ENCODE data around the gene CLDN5. TPM values are rescaled to one million over a fixed set of nuclear protein-coding genes. Genes with fewer than 3 reads are reported as not detected.

CLDN5 gene
- total RNA-seq, 2 experiments from 2014 or later = not detected

- intact Hi-C loops (cut with micrococcal nuclease; ENCODE audit: unreplicated experiment) = no loop called here
- TF ChIP-seq CTCF (conservative IDR thresholded peaks at IDR 0.05; ENCODE audit: low read length) (no peak), EZH2phosphoT487 (IDR thresholded peaks at IDR 0.05; ENCODE audit: borderline replicate concordance, low read depth, low read length) (no peak)
- Histone ChIP-seq H3K4me2 (ENCODE audit: low read length) (no peak overlapping the region), H3K9me3 (ENCODE audit: low read length) (no peaks in the 10 kb centered on the region), H3K4me3 (ENCODE audit: low read depth, low read length, poor library complexity, severe bottlenecking) (no peak overlapping the region), H3K27ac (ENCODE audit: low read depth, low read length, poor library complexity, severe bottlenecking) (no peak overlapping the region), H3K79me2 (ENCODE audit: insufficient read depth, low read depth, low read length) (no peaks in the 10 kb centered on the region), H3K9me2 (ENCODE audit: insufficient read depth, low read length) (no peaks in the 10 kb centered on the region), H2AFZ (ENCODE audit: low read length) (no peak overlapping the region), H3K36me3 (ENCODE audit: insufficient read depth, low read length) (no peaks in the 10 kb centered on the region), H3K4me1 (ENCODE audit: insufficient read depth, low read length, poor library complexity, severe bottlenecking) (no peaks in the 10 kb centered on the region), H4K20me1 (ENCODE audit: insufficient read depth, low read length) (no peaks in the 10 kb centered on the region)
- ChIA-PET POLR2A (no interaction called here), CTCF (ENCODE audit: unreplicated experiment) (no interaction called here)
- BruUV-seq (replicated peaks) = no TSS peak
- no peak for DNase-seq (ENCODE audit: low spot score)
Measured at GRCh38 chr22:19547620-19548019, 23.4 kb upstream of the CLDN5 start.

GRCh38 chr22:19546680-19547079 lies 22.5 kb upstream of the CLDN5 start:
- DNase-seq (ENCODE audit: low spot score) = no peak
- BruUV-seq (replicated peaks) = no TSS peak
- no peaks in the 10 kb centered on the region for H3K36me3 ChIP-seq (ENCODE audit: insufficient read depth, low read length)
- H3K9me3 ChIP-seq (ENCODE audit: low read length) = no peaks in the 10 kb centered on the region
- intact Hi-C loops (cut with micrococcal nuclease; ENCODE audit: unreplicated experiment) = no loop called here
- no peaks in the 10 kb centered on the region for H3K4me1 ChIP-seq (ENCODE audit: insufficient read depth, low read length, poor library complexity, severe bottlenecking)
- ChIA-PET POLR2A (no interaction called here), CTCF (ENCODE audit: unreplicated experiment) (no interaction called here)
- no peak overlapping the region for H3K4me3 ChIP-seq (ENCODE audit: low read depth, low read length, poor library complexity, severe bottlenecking)
- H3K9me2 ChIP-seq (ENCODE audit: insufficient read depth, low read length) = no peaks in the 10 kb centered on the region
- H4K20me1 ChIP-seq (ENCODE audit: insufficient read depth, low read length) = no peaks in the 10 kb centered on the region
- no peaks in the 10 kb centered on the region for H3K79me2 ChIP-seq (ENCODE audit: insufficient read depth, low read depth, low read length)
- H3K27ac ChIP-seq (ENCODE audit: low read depth, low read length, poor library complexity, severe bottlenecking) = no peak overlapping the region
- no peak overlapping the region for H2AFZ ChIP-seq (ENCODE audit: low read length)
- TF ChIP-seq CTCF (conservative IDR thresholded peaks at IDR 0.05; ENCODE audit: low read length) (no peak), EZH2phosphoT487 (IDR thresholded peaks at IDR 0.05; ENCODE audit: borderline replicate concordance, low read depth, low read length) (no peak)
- H3K4me2 ChIP-seq (ENCODE audit: low read length) = no peak overlapping the region

GRCh38 chr22:19545935-19546207 lies 21.7 kb upstream of the CLDN5 start:
- Histone ChIP-seq H3K9me2 (ENCODE audit: insufficient read depth, low read length) (no peaks in the 10 kb centered on the region), H4K20me1 (ENCODE audit: insufficient read depth, low read length) (no peaks in the 10 kb centered on the region), H3K79me2 (ENCODE audit: insufficient read depth, low read depth, low read length) (no peaks in the 10 kb centered on the region), H3K4me1 (ENCODE audit: insufficient read depth, low read length, poor library complexity, severe bottlenecking) (no peaks in the 10 kb centered on the region), H3K4me3 (ENCODE audit: low read depth, low read length, poor library complexity, severe bottlenecking) (no peak overlapping the region), H3K9me3 (ENCODE audit: low read length) (no peaks in the 10 kb centered on the region), H3K27ac (ENCODE audit: low read depth, low read length, poor library complexity, severe bottlenecking) (no peak overlapping the region), H2AFZ (ENCODE audit: low read length) (no peak overlapping the region), H3K36me3 (ENCODE audit: insufficient read depth, low read length) (no peaks in the 10 kb centered on the region), H3K4me2 (ENCODE audit: low read length) (no peak overlapping the region)
- no peak for TF ChIP-seq EZH2phosphoT487 (IDR thresholded peaks at IDR 0.05; ENCODE audit: borderline replicate concordance, low read depth, low read length)
- no peak for TF ChIP-seq CTCF (conservative IDR thresholded peaks at IDR 0.05; ENCODE audit: low read length)
- ChIA-PET POLR2A (no interaction called here), CTCF (ENCODE audit: unreplicated experiment) (no interaction called here)
- no TSS peak for BruUV-seq (replicated peaks)
- no peak for DNase-seq (ENCODE audit: low spot score)
- intact Hi-C loops (cut with micrococcal nuclease; ENCODE audit: unreplicated experiment) = no loop called here

All from OCI-LY7 (cell line).